Epithelial cell of esophagus (primary cell): ENCODE results near the gene SRPK2.

Source experiments
- DNase-seq: peaks from one replicate; pipeline ENCODE4 v3.0.0; 2010; ENCODE audit warnings: low read depth
- H3K4me3 ChIP-seq: 2 replicates; pipeline ENCODE4 v1.5.1; 2011; ENCODE audit warnings: mild to moderate bottlenecking, low read length, control low read depth
- CTCF ChIP-seq: IDR thresholded peaks from 2 replicates; pipeline ENCODE4 v1.5.1; 2011; ENCODE audit warnings: low read depth, mild to moderate bottlenecking, low read length, control low read depth, inconsistent platforms; ENCODE audit not compliant: insufficient read depth; ENCODE audit errors: missing control alignments

Gene SRPK2

GRCh38 chr7:105130580-105130979 lies 258.1 kb downstream of the SRPK2 start:
- no peak overlapping the region for H3K4me3 ChIP-seq
- no peak for DNase-seq
- TF ChIP-seq CTCF: no peak

DNA sequence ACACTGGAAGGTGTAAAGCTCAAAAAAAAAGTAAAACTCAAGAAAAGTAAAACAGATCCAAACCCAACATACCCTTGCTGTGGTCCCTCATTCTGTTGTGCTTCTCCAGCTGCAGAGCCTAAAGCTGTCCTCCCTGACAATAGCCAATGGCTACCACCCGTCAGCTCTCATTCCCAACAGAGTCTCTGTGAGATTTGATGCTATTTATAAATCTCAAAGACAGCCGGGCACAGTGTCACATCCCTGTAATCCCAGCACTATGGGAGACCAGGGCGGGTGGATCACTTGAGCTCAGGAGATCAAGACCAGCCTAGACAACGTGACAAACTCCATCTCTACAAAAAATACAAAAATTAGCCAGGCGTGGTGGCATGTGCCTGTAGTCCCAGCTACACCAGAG lies 258.7 kb downstream of the SRPK2 start:
- DNase-seq: no peak

DNA sequence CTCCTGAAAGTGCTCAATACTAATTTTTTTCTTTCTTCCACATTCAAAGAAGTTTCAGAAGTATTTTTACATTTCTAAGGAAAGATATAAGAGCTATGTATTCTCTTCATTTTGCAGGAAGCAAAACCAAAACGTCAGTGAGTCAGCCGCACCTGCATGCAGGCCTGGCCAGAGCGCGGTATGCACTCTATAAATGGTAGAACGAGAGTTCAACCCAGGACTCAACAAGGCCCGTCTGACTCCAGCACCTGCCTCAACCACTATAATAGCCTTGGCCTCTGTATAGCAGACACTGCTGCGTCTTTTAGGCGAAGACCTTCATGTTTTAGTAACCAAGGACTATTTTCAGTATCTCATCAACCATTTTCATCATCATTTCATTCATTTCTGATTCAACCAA lies 261.5 kb downstream of the SRPK2 start:
- no peak for TF ChIP-seq CTCF

More for the DNA sequence above, 258.7 kb downstream of the SRPK2 start:
- TF ChIP-seq CTCF: no peak
- no peak overlapping the region for H3K4me3 ChIP-seq

GRCh38 chr7:105126436-105126975 lies 262.2 kb downstream of the SRPK2 start:
- no peak overlapping the region for H3K4me3 ChIP-seq
- no peak for TF ChIP-seq CTCF
- no peak for DNase-seq

More for the DNA sequence above, 261.5 kb downstream of the SRPK2 start:
- no peak for DNase-seq
- no peak overlapping the region for H3K4me3 ChIP-seq

DNA sequence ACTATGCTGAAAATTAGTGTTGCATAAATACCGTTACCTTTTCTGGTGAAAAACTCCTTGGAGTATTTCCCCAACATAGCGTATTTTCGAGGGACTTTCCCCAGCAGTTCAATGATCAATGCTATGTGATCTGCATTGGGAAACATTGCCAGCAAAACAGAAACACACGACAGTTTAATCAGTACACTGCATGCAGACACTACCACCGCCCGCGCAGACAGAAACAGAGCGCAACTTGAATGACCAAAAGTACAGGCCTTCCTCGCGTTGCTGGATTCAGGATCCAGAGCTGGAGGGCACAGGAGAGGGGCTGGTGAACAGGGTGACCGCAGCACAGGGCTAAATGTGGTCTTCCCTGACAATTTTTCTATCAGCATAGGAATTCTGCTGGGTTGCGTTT lies 263.0 kb downstream of the SRPK2 start:
- no peak for DNase-seq
- no peak for TF ChIP-seq CTCF
- H3K4me3 ChIP-seq: no peak overlapping the region

DNA sequence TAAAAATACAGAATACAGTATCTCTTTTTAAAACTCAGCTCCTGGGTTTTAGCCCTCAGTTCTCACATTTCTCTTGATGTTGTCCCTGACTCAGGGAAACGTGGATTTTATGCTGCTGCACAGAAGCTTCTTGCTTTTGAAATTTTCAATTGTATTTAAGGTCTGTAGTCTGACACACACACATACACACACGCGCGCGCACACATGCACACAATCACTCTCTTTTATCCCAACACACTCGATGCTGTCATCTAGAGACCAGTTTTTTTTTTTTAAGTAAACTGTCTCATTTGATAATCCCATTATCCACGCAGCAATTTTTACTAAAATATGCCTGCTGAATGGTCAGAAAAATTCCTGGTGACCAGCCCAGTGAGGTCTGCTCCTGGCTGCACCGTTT lies 266.1 kb downstream of the SRPK2 start:
- no peak overlapping the region for H3K4me3 ChIP-seq
- DNase-seq: no peak
- no peak for TF ChIP-seq CTCF

GRCh38 chr7:105118612-105119600 lies 269.8 kb downstream of the SRPK2 start:
- DNase-seq: no peak

More at GRCh38 chr7:105118612-105119600, 269.8 kb downstream of the SRPK2 start:
- no peak for TF ChIP-seq CTCF
- no peak overlapping the region for H3K4me3 ChIP-seq
